NT2/D1 (cell line): ENCODE measurements around the gene PPP1R37.

Experiments
- DNase-seq: peaks from one replicate; pipeline ENCODE4 v3.0.0-alpha.2; 2011; ENCODE audit warnings: low read depth, low spot score
- H3K27me3 ChIP-seq: 2 replicates; pipeline ENCODE4 v1.6.0; 2011; ENCODE audit warnings: mild to moderate bottlenecking; ENCODE audit not compliant: insufficient read length, insufficient read depth
- H3K36me3 ChIP-seq: 2 replicates; pipeline ENCODE4 v1.6.1; 2011; ENCODE audit warnings: mild to moderate bottlenecking, low read length, mixed read lengths; ENCODE audit not compliant: insufficient read depth, insufficient read length
- H3K4me1 ChIP-seq: 2 replicates; pipeline ENCODE4 v1.5.1; 2011; ENCODE audit not compliant: insufficient read depth, insufficient read length
- H3K4me3 ChIP-seq: 2 replicates; pipeline ENCODE4 v1.5.1; 2011; ENCODE audit warnings: low read depth; ENCODE audit not compliant: insufficient read length
- H3K9ac ChIP-seq: 2 replicates; pipeline ENCODE4 v1.6.0; 2011; ENCODE audit warnings: low read depth; ENCODE audit not compliant: insufficient read length
- H3K9me3 ChIP-seq: 2 replicates; pipeline ENCODE4 v1.5.1; 2011; ENCODE audit warnings: mild to moderate bottlenecking, low read length; ENCODE audit not compliant: insufficient read depth
- SUZ12 ChIP-seq: IDR thresholded peaks from 2 replicates; pipeline ENCODE4 v1.6.1; 2011; ENCODE audit not compliant: insufficient read length, insufficient read depth; ENCODE audit errors: extremely low read depth
- YY1 ChIP-seq: IDR thresholded peaks from 2 replicates; pipeline ENCODE4 v1.6.1; 2011; ENCODE audit not compliant: insufficient read length, insufficient read depth
- ZNF274 ChIP-seq: IDR thresholded peaks from 2 replicates; pipeline ENCODE4 v1.6.1; 2011; ENCODE audit warnings: mild to moderate bottlenecking, low read depth, low read length

The PPP1R37 gene

DNA sequence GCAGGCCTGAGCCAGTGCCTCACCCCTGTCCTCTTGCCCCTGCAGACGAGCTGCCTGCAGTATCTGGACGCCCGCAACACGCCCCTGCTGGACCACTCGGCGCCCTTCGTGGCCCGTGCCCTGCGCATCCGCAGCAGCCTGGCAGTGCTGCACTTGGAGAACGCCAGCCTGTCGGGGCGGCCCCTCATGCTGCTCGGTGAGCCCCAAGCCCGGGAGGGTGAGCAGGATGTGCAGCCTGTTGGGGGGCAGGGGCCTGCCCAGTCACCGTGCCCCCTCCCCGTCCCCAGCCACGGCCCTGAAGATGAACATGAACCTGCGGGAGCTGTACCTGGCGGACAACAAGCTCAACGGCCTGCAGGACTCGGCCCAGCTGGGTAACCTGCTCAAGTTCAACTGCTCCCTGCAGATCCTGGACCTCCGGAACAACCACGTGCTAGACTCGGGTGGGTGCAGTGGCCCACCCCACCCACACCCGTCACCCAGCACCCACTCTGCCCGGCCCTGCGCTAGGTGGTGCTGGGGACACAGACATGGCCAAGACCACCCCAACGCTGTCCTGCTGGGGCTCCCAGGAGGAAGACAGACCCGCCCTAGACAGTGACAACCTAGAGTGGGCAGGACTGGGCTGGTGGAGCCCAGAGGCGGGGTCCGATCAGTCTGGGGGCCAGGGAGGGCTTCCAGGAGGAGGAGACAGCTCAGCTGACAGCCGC, 49.2 kb downstream of the PPP1R37 start:
- H3K36me3 ChIP-seq, result peaks cover 53% of the 10 kb centered on the region
- H3K4me1 ChIP-seq, result peaks cover 15% of the 10 kb centered on the region
- H3K9me3 ChIP-seq, result no peaks in the 10 kb centered on the region
- TF ChIP-seq SUZ12, result no peak
- no peak for TF ChIP-seq YY1
- no peak for TF ChIP-seq ZNF274
- no peak overlapping the region for H3K9ac ChIP-seq
- no peak for DNase-seq
- H3K4me3 ChIP-seq, result no peak overlapping the region
- no peaks in the 10 kb centered on the region for H3K27me3 ChIP-seq

DNA sequence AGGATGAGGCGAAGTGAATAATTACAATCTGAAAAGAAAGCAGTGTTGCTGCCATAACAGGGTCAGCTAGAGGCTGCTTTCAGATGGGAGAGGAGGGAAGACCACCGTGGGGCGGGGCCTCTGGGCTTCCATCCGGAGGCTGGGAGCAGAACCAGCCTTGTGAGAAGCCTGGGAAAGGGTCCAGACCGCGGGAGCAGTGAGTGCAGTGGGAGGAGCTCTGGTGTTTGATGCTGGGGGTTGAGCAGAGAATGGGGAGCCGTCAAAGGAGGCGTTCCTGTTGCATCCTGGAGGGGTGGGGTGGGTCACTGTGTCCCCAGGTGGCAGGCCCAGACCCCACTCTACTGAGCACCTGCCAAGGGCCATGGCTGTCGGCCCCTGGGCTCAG, 49.7 kb downstream of the PPP1R37 start:
- TF ChIP-seq YY1 (no peak), SUZ12 (no peak), ZNF274 (no peak)
- no peak for DNase-seq
- no peak overlapping the region for H3K9ac ChIP-seq
- H3K4me1 ChIP-seq, result peaks cover 17% of the 10 kb centered on the region
- H3K9me3 ChIP-seq, result no peaks in the 10 kb centered on the region
- no peaks in the 10 kb centered on the region for H3K27me3 ChIP-seq
- peaks cover 53% of the 10 kb centered on the region for H3K36me3 ChIP-seq
- no peak overlapping the region for H3K4me3 ChIP-seq

DNA sequence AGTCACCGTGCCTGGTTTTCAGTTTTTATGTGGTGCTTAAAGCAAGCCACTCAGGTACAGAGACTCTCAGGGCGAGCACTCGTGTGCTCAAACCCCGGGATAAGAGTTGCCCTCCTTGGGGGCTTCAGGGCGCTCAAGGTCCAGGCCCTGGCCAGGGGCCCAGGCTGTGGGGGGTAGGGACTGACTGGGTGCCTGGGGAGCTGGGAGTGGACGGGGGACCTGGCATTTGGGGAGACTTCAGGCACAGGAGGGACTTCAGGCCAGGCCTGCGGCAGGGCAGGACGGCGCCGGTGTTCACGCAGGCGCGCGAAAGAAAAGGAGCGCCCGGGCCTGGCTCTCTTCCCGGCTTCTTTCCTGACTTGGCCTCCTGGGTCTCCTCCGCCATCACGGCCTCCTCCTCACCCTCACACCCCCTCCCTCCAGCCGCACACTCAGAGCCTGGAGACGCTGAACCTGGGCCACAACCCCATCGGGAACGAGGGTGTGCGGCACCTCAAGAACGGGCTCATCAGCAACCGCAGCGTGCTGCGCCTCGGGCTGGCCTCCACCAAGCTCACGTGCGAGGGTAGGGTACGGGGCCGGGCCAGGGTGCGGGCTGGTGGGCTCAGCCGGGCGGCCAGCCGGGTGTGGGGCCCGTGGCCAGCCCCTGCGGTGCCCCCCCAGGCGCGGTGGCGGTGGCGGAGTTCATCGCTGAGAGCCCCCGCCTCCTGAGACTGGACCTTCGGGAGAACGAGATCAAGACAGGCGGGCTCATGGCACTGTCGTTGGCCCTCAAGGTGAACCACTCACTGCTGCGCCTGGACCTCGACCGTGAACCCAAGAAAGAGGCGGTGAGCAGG, 51.7 kb downstream of the PPP1R37 start:
- Histone ChIP-seq H3K4me1 (peaks cover 16% of the 10 kb centered on the region), H3K27me3 (no peaks in the 10 kb centered on the region), H3K9ac (no peak overlapping the region), H3K4me3 (no peak overlapping the region), H3K9me3 (no peaks in the 10 kb centered on the region), H3K36me3 (peaks cover 57% of the 10 kb centered on the region)
- no peak for DNase-seq
- no peak for TF ChIP-seq SUZ12
- no peak for TF ChIP-seq YY1
- no peak for TF ChIP-seq ZNF274

DNA sequence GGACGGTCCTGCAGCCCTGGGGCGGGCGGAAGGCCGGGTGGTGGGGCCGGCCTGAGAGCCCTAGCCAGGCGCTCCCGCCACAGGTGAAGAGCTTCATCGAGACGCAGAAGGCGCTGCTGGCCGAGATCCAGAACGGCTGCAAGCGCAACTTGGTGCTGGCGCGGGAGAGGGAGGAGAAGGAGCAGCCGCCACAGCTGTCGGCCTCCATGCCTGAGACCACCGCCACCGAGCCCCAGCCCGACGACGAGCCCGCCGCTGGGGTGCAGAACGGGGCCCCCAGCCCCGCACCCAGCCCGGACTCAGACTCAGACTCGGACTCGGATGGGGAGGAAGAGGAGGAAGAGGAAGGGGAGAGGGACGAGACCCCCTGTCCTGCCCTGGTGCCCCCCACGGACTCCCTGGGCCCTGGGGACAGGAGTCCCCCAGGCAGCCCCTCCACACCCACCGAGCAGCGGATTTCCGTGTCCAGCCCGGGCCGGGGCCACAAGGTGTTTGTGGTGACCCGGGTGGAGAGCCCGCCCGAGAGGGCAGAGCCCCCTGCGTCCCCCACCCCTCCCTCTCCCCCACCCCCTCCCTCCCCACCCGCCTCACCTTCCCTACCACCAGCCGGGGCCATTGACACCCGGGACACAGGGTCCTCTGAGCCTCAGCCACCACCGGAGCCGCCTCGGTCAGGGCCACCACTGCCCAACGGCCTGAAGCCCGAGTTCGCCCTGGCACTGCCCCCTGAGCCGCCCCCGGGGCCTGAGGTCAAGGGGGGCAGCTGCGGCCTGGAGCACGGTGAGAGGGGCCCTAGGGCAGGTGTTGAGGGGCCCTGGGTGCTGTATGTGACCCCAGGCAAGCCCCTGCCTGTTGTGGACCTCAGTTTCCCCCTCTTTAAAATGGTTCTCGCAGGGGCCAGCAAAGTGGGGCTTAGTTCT, 52.6 kb downstream of the PPP1R37 start:
- peaks cover 18% of the 10 kb centered on the region for H3K4me1 ChIP-seq
- H3K4me3 ChIP-seq, result no peak overlapping the region
- DNase-seq, result no peak
- no peak overlapping the region for H3K9ac ChIP-seq
- H3K36me3 ChIP-seq, result peaks cover 58% of the 10 kb centered on the region
- no peak for TF ChIP-seq ZNF274
- no peaks in the 10 kb centered on the region for H3K27me3 ChIP-seq
- H3K9me3 ChIP-seq, result no peaks in the 10 kb centered on the region

DNA sequence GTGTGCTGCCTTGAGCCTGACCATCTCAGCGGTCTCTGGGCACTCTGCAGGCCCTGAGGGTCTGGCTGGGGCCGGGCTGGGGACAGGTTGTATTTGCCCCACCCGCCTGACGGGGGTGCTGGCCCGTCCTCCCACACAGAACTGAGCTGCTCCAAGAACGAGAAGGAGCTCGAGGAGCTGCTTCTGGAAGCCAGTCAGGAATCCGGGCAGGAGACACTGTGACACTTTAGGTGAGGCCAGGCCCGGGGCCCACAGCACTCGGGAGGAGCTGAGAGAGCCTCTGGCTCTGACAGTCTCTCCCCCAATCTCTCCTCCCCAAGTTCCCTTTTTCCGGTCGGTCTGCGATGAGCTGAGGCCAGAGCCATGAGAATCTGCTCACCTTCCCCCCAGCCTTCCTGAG, 53.3 kb downstream of the PPP1R37 start:
- H3K27me3 ChIP-seq, result no peaks in the 10 kb centered on the region
- no peak overlapping the region for H3K4me3 ChIP-seq
- no peak for TF ChIP-seq SUZ12
- TF ChIP-seq ZNF274, result no peak
- TF ChIP-seq YY1, result no peak
- no peak for DNase-seq
- peaks cover 24% of the 10 kb centered on the region for H3K4me1 ChIP-seq
- H3K9me3 ChIP-seq, result no peaks in the 10 kb centered on the region
- no peak overlapping the region for H3K9ac ChIP-seq
- H3K36me3 ChIP-seq, result peaks cover 58% of the 10 kb centered on the region

DNA sequence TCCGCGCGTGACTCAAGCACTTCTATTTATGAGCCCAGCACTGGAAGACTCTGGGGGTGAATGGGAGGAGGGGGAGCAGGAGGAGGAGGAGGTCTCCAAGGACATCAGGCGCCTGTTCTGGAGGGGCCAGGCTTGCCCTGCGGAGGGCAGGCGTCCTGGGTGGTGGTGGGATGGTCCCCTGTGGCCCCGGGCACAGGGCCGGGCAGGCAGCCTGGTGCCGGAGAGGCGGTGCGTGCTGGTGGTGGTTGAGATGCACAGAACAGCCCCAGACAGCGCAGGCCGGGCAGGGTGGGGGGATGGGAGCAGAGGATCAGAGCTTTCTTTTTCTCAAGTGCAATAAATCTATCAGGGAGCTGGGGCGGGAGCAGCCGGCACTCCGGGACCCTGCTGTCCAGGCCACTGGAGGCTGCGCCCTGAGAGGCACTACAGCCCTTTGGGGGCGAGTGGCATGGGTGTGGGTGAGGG, 53.8 kb downstream of the PPP1R37 start:
- Histone ChIP-seq H3K27me3 (no peaks in the 10 kb centered on the region), H3K9me3 (no peaks in the 10 kb centered on the region), H3K36me3 (peaks cover 55% of the 10 kb centered on the region), H3K4me3 (no peak overlapping the region), H3K9ac (no peak overlapping the region), H3K4me1 (peaks cover 27% of the 10 kb centered on the region)
- DNase-seq, result no peak
- TF ChIP-seq YY1 (no peak), ZNF274 (no peak), SUZ12 (no peak)
